ENCODE measurements around the gene USO1. TPM values are rescaled to one million over a fixed set of nuclear protein-coding genes. Genes with fewer than 3 reads are reported as not detected.
"Not testable (repeated sequence)": the region's sequence is repeated elsewhere in the genome, so short reads cannot be mapped to it uniquely, and the experiment has no call there.

USO1 gene
- total RNA-seq, 1 donor from 2014 or later: 62.4 TPM

GRCh38 chr4:75683482-75684155 lies 40.8 kb upstream of the USO1 start:
- no peak for DNase-seq (ENCODE audit: low read depth)
- no peak for TF ChIP-seq CTCF (IDR thresholded peaks at IDR 0.05; ENCODE audit: insufficient read depth, low read length, poor library complexity, severe bottlenecking)

GRCh38 chr4:75685546-75686189 lies 38.7 kb upstream of the USO1 start:
- DNase-seq (ENCODE audit: low read depth): no peak
- Histone ChIP-seq H3K27me3 (ENCODE audit: control insufficient read depth, insufficient read depth, low read length) (no peaks in the 10 kb centered on the region), H3K4me3 (ENCODE audit: low read depth, low read length) (no peak overlapping the region), H3K36me3 (ENCODE audit: control insufficient read depth, insufficient read depth, low read length) (no peaks in the 10 kb centered on the region)
- TF ChIP-seq CTCF (IDR thresholded peaks at IDR 0.05; ENCODE audit: insufficient read depth, low read length, poor library complexity, severe bottlenecking): no peak

More at GRCh38 chr4:75683482-75684155, 40.8 kb upstream of the USO1 start:
- no peaks in the 10 kb centered on the region for H3K27me3 ChIP-seq (ENCODE audit: control insufficient read depth, insufficient read depth, low read length)
- no peaks in the 10 kb centered on the region for H3K36me3 ChIP-seq (ENCODE audit: control insufficient read depth, insufficient read depth, low read length)
- H3K4me3 ChIP-seq (ENCODE audit: low read depth, low read length): no peak overlapping the region

GRCh38 chr4:75686346-75686745 lies 38.0 kb upstream of the USO1 start:
- TF ChIP-seq CTCF (IDR thresholded peaks at IDR 0.05; ENCODE audit: insufficient read depth, low read length, poor library complexity, severe bottlenecking): no peak
- no peaks in the 10 kb centered on the region for H3K36me3 ChIP-seq (ENCODE audit: control insufficient read depth, insufficient read depth, low read length)
- no peak for DNase-seq (ENCODE audit: low read depth)
- H3K4me3 ChIP-seq (ENCODE audit: low read depth, low read length): no peak overlapping the region
- H3K27me3 ChIP-seq (ENCODE audit: control insufficient read depth, insufficient read depth, low read length): no peaks in the 10 kb centered on the region

GRCh38 chr4:75687125-75687524 lies 37.3 kb upstream of the USO1 start:
- not testable (repeated sequence) for H3K4me3 ChIP-seq (ENCODE audit: low read depth, low read length); DNase-seq (ENCODE audit: low read depth); H3K36me3 ChIP-seq (ENCODE audit: control insufficient read depth, insufficient read depth, low read length); H3K27me3 ChIP-seq (ENCODE audit: control insufficient read depth, insufficient read depth, low read length)

GRCh38 chr4:75692066-75692465 lies 32.3 kb upstream of the USO1 start:
- not testable (repeated sequence) for DNase-seq (ENCODE audit: low read depth); H3K27me3 ChIP-seq (ENCODE audit: control insufficient read depth, insufficient read depth, low read length); H3K36me3 ChIP-seq (ENCODE audit: control insufficient read depth, insufficient read depth, low read length); H3K4me3 ChIP-seq (ENCODE audit: low read depth, low read length)

- no peak for DNase-seq (ENCODE audit: low read depth)
- H3K27me3 ChIP-seq (ENCODE audit: control insufficient read depth, insufficient read depth, low read length): no peaks in the 10 kb centered on the region
- no peaks in the 10 kb centered on the region for H3K36me3 ChIP-seq (ENCODE audit: control insufficient read depth, insufficient read depth, low read length)
- no peak overlapping the region for H3K4me3 ChIP-seq (ENCODE audit: low read depth, low read length)
- TF ChIP-seq CTCF (IDR thresholded peaks at IDR 0.05; ENCODE audit: insufficient read depth, low read length, poor library complexity, severe bottlenecking): no peak
Observed at GRCh38 chr4:75696071-75696470, 28.3 kb upstream of the USO1 start.

GRCh38 chr4:75696581-75696980 lies 27.8 kb upstream of the USO1 start:
- DNase-seq (ENCODE audit: low read depth): no peak
- Histone ChIP-seq H3K27me3 (ENCODE audit: control insufficient read depth, insufficient read depth, low read length) (no peaks in the 10 kb centered on the region), H3K4me3 (ENCODE audit: low read depth, low read length) (no peak overlapping the region), H3K36me3 (ENCODE audit: control insufficient read depth, insufficient read depth, low read length) (no peaks in the 10 kb centered on the region)
- TF ChIP-seq CTCF (IDR thresholded peaks at IDR 0.05; ENCODE audit: insufficient read depth, low read length, poor library complexity, severe bottlenecking): no peak

Data from kidney epithelial cell (primary cell).